AML-193 (cell line): Measurements from ENCODE around the gene PPOX.
A peak's percentile ranks its signal among the peaks of the same experiment; 100 is the strongest.

Source experiments
- DNase-seq, 2 experiments: peaks; one replicate each; lab custom pipeline; 2025; lab: John Stamatoyannopoulos, UW

PPOX gene

DNA sequence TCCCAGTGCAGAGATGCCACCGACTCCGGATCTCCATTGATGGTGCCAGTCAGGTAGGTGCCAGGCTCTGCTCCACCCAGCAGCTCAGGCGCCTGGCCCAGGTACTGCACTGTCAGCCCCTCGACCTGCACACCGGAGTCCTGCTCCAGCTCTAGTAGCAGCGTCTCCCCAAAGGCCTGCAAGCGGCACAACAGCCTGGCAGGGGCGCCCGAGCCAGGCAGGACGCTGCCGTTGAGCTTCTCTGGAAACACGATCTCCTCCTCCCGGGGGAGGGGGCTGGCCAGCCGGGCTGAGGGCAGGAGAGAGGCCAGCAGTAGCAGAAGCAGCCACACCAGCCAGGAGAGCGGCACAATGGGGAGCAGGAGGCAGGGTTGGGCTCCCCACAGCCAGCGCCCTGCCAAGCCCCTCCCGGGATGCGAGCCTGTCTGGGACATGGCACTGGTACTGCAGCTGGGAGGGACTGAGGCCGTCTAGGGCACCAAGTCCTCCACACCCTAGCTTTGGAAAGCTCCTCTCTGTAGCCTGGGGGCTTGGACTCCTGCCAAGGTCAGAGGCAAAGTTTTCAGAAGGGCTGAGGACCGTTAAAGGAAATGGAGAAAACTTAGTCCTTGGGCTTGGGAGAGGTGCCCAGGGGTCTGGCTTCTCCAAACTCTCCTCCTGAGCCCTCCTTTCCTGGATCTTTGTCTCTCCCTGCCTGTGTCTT lies 32.1 kb downstream of the PPOX start:
- DNase-seq = no peak

DNA sequence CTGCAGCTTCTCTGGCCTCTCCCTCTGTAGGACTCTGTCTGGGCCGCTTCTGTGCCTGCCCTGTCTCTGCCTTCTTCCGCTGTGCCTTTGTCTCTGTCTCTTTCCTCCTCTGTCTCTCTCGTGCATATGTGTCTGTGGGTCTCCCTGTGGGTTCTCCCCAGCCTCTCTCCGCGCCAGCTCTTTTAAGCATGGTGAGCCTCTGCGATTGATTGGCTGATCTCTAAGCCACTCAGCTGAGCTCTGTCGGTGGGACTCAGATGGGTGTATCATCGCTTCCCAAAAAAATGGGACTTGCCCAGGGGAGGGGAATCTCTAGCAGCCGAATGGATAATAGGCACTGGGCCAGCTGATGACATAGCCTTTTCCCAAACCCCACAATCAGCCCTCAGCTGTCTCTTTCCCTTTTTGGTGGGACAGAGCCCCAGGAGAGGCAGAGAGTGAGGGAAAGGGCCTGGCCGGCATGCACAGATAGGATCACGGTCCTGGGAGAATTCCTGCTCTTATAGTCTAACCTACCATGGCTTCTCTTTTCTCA lies 32.7 kb downstream of the PPOX start, which contains the start of gene ADAMTS4:
Gene ADAMTS4, minus strand, starts transcription at position 158 of the 535 bp plus-strand sequence. CDS start 427 bp downstream, outside the sequence.
- no peak for DNase-seq

DNA sequence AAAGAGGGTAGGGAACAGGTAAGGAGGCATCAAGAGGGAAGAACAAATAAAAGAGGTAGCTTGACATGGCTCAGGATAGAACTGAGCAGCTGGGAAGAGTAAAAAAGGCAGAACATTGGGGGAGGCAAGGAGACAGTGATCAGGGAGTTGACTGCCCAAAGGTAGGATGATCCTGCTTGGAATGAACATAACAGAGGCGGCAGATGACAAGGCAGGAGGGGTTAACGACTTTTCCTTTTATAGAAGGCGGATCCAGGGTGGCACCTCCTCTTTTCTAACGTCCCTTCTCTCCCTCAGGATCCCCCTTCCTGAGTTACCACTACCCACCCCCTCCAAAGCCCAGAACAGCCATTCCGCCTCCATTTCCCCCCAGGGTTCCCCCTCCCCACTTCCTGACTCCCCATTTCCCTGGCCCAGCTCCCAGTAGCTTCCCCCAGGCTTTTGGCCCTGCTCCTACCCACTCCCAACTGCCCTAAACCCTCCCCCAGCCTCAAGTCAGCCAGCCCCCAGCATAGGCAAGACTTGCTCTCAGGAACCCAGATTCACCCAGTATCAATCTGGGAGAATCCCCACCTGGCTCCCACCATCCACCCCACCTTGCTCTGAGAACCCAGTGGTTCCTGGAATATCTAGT lies 33.4 kb downstream of the PPOX start:
- DNase-seq = no peak

DNA sequence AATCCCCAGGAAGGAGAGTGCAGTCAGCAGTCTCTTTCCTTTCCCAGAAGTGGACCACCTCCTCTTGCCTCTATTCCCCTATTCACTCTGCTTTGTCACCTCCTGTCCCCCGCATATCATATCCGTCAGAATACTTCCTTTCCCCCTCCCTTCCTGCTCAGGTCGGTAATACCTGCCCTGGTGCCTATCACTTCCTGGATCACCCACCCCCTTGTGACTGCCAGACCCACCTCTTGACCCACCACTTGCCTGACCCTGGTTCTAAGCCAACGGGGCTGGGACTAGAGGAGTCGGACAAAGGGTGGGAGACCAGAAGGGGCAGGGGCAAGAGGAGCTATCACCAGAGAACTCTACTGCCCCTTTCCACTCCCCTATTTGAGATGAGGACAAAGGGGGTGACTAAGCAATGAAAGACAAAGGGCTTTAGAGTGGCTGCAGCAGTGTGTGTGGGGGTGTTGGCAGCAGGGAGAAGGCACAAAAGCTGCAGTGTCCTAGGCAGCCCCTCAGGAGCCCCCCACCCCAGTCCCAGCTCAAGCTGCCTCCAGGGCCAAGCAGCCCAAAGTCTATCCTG lies 34.3 kb downstream of the PPOX start:
- DNase-seq = no peak

DNA sequence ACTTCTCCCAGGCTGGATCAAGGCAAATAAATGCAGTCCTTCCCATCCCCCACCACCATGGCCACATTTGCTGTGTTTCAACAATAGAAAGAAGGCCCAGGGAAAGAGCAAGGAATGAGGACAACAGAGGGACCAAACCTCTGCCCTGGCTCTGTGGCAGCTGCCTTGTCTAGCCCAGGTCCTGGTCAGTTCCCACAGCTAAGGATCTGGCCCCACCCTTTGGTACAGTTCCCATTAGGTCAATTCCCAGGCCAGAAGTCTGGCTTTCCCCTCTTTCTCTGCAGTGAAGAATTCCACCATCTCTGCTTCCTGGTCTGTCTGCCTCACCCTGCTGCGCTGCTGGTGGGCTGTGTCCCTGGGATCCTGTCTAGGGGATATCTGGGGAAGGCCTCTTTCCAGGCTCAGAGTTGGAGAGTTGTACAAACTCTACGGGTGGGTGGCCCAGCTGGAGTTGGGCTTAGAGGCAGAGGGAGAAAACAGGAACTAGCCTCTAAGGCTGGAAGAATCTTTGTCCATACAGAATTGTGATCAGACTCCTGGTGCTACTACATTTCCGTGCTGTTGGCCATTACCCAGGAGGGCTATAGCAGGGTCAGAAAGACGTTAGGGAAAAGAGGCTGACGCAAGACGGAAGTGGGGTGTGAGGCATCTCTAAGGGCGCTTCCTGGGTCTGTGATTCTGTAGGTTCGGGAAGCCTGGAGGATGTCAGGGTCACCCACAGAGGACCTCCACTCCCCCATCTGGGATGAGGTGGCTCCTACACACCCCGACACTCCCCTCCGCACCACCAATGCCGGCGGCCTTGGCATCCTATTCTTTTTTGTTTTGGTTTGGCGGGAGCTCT lies 35.0 kb downstream of the PPOX start:
- DNase-seq = peak; percentile 14 to 22

DNA sequence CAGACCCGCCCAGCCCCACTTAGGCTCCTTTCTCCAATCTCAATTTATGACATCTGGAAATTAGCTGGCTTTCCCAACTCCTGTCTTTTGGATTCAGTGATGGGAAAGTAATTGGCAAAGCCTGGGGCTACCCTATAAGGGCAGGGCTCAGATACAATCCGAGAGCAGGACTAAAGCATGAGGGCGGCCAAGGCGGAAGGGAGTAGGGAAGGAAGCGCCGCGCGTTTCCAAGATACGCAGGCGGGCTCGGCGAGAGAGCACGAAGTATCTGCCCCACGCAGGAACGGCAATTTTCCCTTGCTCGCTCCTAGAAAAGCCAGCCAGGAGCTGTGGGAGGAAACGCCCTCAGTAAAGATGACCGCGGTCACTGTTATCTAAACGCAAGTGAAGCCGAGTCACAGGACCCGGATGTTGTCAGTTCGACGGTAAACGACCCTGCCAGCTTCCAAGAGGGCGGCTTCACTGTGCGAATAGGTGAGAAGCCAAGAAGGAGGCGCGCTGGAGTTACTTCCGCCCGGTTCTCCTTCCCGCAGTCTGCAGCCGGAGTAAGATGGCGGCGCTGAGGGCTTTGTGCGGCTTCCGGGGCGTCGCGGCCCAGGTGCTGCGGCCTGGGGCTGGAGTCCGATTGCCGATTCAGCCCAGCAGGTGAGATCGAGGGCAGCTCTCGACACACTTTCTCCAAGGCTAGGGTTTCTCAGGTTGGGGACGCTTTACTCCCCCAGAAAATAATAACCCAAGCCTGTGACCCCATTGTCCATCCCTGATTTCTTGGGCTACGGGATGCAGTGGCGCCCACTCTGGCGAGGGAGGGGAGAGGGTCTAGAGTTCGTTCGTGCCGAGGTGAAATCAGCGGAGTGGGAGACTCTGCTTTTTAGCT lies 35.8 kb downstream of the PPOX start, which contains the start of gene NDUFS2:
Gene NDUFS2, plus strand, starts transcription at position 532 of the 877 bp plus-strand sequence. Its CDS starts 19 bp downstream, at position 551.
- peak; percentile 96 to 97 for DNase-seq

DNA sequence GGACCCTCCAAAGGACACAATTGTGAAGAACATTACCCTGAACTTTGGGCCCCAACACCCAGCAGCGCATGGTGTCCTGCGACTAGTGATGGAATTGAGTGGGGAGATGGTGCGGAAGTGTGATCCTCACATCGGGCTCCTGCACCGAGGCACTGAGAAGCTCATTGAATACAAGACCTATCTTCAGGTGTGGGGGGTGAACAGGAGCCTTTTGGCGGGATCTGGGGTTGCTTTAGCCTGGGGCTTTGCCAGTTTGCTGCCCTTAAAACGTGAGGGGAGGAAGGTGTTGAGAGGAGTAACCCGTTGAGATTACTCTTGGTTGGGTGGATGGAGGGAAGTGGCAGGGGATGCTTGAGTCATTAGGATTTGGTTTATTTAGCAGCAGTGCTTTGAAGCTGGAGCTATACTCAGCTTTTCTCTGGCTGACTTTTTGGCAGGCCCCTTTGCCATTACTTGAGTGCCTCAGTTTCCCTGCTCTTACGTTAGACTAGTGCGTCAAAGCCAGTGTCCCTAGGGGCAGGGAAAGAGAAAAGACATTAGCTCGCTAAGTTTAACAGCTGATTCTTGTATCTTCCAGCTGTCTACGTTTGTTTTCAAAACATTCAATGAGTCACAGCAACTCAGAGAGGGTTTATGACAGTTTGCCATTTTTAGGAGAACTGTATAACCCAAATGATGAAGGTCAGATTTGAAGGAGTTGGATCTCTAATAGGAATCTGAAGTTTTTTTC lies 40.4 kb downstream of the PPOX start:
- no peak for DNase-seq

DNA sequence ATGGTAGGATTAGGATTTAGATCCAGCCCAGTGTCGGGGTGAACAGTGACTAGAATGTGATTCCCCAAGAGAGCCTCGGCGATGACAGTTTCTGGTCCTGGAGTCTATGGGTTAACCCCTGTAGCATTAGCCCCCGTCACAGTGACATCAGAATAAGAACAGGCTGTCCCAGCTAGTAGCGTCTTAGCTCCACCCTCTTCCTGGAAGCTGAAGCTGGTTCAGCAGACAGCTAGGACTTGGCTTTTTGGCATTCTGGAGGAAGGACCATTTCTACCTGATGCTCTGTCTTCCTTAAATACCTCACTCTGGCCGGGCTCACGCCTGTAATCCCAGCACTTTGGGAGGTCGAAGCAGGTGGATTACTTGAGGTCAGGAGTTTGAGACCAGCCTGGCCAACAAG lies 40.9 kb downstream of the PPOX start:
- DNase-seq = no peak

DNA sequence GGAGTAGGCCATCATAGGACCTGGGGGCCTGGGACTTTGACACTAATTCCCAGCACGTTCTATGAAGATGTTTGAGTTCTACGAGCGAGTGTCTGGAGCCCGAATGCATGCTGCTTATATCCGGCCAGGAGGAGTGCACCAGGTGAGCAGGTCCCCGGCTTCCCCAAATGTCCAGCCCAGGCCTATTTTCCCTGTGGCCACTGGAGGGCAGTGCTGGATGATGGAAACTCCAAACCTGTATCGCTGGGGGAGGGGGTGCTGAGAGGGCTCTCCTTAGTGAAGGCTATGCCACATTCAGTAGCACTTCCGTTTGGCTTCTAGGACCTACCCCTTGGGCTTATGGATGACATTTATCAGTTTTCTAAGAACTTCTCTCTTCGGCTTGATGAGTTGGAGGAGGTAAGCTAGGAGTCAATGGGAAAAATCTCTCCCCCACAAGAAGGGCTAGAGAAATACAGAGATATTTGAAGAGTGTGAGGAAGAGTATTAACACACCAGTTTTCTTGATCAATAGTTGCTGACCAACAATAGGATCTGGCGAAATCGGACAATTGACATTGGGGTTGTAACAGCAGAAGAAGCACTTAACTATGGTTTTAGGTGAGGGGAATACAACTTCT lies 43.7 kb downstream of the PPOX start:
- DNase-seq = peak; percentile 69 to 74

DNA sequence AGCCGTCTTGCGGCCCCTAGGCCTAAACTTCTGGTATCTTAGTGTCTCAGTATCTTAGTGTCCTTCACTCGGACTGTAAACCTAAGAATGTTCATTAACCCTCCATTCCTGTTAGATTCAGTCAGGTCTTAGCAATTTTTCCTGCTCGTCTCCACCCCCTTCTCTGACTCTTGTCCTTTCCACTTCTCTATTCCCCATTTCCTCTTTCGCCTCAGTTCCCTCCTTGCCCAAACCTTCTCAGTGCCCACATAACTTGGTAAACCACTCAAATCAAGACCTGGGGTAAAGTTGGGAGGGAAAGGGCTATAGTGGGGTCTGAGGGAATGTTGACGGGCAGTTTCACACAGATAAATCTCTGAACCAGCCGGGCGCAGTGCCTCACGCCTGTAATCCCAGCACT lies 48.1 kb downstream of the PPOX start:
- no peak for DNase-seq

DNA sequence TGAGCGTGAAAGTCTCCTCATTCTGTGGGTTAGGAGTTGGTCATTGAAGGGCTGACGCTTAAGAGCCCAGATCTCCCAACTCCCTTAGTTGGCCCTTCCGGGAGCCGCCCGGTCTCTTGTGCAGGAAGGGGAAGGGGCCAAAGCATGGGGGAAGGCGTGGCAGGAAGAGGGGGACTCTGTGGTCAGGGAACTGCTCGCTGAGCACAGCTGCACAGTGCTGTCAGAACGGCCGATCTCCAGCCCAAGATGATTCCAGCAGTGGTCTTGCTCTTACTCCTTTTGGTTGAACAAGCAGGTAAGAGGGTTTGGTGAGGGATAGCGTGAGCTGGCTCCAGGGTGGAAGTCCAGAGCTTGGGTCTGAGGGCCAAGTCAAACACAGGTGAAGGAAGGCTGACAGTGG lies 48.9 kb downstream of the PPOX start, which contains the start of gene FCER1G:
Gene FCER1G, plus strand, starts transcription at position 220 of the 400 bp plus-strand sequence. Its CDS starts 27 bp downstream, at position 247.
- DNase-seq = no peak

DNA sequence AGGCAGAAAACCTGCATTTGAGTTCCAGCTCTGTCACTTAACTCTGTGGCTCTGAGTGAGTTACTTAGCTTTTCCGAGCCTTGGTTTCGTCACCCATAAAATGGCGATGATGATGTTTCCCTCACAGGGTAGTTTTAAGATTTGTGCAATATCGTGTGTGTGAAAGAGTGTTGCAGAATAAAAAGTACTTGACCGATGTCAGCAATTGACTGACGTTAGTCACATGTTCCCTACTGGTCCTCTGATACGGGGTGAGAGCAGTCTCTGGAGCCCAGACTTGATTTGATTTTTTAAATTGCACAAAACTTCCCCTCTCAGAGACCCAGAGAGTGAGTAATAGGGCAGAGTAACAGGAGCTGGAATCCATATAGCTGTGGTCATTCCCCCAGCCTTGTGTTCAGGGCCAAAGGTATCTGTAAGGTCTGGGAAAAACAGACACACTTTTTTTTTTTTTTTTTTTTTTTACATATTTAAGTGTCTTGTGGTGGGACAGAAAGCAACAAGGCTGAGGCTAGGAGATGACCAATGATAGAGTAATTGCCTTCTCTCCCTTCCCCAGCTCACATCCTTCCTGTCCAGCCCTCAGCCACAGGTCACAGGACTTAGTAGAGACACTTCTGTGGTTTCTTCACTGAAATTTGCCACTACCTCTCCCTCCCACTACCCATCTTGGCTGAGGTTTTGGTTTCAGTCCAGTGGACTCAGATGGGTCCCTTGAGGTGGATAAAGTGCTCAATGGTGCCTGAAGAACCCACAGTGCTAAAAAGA lies 50.9 kb downstream of the PPOX start:
- DNase-seq = peak; percentile 96 to 99

DNA sequence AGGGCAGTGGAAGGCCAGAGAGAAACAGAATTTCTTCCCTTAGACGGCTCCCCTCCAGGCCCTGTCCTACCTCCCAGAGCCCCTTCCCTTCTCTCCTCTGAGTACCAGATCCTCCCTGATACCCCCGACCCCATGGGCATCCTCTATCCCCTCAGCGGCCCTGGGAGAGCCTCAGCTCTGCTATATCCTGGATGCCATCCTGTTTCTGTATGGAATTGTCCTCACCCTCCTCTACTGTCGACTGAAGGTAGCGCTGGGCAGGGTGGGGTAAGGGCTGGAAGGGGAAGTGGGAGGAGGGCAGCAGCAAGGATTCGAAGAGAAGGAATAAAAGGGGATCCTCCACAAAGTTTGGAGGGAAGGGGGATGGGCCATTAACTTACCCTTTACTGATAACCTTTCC lies 51.6 kb downstream of the PPOX start:
- DNase-seq = no peak

DNA sequence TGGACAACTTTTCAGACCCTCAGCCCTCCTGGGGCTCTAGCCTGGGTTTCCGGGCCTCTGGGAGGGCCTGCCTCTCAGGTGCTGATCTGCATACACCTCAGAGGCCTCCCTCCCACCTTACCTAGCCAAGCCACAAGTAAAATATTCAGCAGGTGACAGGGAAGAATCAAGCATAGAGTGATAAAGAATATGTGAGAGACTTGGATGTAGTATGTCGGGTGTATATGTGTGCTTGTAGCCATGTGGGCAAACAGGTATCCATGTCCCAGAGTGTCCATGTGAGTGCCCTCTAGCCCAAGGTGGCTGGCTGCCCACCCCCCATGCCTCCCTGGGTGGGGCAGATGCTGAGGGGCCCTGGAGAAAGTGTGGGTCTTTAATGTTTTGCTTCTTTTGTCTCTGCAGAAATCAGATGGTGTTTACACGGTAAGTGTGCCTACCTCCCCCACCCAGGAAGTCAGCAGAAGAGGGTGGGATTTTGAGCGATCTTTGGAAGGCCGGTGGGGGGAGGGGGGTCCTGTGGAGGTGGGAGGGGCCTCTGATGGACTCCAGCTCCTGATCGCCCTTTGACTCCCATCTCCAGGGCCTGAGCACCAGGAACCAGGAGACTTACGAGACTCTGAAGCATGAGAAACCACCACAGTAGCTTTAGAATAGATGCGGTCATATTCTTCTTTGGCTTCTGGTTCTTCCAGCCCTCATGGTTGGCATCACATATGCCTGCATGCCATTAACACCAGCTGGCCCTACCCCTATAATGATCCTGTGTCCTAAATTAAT lies 52.3 kb downstream of the PPOX start:
- DNase-seq = no peak

DNA sequence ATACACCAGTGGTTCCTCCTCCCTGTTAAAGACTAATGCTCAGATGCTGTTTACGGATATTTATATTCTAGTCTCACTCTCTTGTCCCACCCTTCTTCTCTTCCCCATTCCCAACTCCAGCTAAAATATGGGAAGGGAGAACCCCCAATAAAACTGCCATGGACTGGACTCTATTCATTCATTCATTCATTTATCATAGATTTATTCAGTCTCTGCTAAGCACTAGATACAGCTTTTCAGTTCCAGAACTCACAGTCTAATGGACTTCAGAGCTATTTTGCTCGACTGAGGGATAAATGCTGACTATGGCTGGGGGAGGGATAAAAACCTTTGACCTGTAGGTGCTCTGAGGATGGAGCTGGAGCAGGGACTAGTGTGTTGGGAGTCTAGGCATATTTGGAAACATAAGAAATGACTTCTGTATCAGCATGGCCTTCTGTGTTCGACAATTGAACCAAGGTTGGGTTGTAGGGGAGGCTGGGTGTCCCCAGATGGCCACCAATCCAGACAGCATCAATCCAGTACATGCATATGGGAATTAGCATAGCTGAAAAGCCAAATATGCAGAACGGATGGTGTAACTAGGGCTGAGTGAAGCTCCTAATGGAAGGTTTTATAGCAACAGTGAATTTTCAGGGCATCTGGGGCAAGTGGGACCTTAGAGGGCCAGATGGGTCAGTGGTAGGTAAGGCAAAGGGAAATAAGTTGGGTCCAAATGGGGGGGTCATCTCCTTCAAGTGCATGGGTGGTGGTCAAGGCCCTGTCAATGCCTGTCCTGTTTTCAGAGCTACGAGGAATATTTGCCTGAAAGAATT lies 53.1 kb downstream of the PPOX start:
- no peak for DNase-seq

DNA sequence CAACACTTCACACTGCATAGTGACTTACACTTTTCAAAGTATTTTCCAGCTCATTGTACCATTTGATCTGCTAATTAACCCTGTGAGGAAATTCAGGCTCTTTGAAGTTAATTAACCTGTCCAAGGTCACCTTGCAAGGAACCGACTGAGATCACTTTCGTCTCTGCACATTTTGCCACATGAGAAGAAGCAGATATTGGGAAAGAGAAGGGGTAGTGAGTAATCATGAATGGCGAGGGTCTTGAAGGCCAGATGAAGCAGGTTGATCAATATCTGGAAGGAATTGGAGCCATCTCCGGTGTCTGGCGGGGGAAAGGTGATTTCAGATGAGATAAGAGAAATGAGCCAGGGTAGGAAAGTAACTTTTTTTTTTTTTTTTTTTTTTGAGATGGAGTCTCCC lies 53.8 kb downstream of the PPOX start:
- DNase-seq = no peak
